ENCODE results near the gene NDUFA12.

The NDUFA12 gene
- 21.9 to 68.1 (median 53.6) reads per million in 9 experiments for total RNA-seq

DNA sequence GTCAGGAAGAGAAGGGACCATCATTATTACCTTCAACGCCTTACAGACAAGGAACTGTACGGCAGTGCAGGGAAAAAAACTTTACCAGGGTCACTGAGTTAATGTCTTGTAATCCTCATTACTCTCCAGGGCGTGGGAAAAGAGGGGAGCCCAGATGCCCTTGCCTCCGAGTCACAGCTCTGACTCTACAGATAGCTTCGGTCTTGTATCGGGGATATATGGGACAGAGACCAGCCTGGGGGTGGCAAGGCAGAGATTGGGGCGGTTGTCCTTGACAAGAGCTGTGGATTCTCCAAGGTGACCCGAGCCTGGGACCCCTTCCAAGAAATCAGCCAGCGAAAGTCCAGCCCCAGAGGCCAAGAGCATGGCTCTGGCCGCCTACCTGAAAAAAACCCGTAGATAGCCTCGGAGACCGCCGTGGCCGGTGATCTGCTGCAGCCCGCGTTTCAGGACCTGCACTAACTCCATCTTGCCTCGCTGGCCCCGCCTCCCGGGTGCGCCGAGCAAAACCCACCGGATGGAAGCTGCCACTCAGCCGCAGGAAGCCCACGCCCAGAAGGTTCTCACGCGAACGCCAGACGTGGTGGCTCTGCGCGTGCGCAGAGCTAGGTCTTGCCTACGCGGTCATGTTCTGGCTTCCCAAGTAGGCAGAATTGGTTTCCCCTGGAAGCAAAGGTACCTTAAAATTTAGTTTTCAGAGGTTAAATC is at the start of gene NDUFA12:
TSS of gene NDUFA12 (minus strand) at position 485 of the 708 bp plus-strand sequence. CDS start at position 468, 17 bp downstream.
- Mint-ChIP-seq H3K4me3 (peak within 1 kb of the TSS; percentile 89 to 93), H3K9me3 (peaks cover 0 to 6% of the 10 kb centered on the region in 2 donors), H3K4me1 (ENCODE audit: low read depth in 2 of 2) (peaks cover 25 to 33% of the 10 kb centered on the region in 2 donors), H3K27me3 (no peaks in the 10 kb centered on the region), H3K27ac (peak within 1 kb of the TSS; percentile 92 to 93), H3K36me3 (ENCODE audit: insufficient read depth) (peaks cover 40% of the 10 kb centered on the region)
- ATAC-seq (replicated peaks), result peak; percentile 99
- peak; percentile 90 for DNase-seq

DNA sequence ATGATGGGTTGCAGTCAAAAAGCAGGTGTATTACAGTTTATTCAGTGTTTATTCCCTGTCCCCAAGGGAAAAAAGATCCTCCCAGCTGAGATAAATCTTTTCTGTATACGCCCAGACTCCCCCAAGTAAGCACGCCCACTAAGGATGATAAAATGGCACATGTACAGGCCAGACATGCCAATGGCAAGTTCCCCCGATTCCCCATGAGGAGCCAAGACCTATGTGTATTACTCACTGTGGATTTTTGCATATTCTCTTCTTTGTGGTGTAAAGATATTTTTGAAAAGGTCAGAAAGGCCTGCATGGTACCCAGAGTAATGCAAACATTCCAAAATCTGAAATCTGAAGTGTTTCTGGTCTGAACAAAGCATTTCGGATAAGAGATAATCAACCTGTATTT is 47.7 kb upstream of the NDUFA12 start:
- Mint-ChIP-seq H3K4me1 (ENCODE audit: low read depth in 2 of 2) (no peaks in the 10 kb centered on the region), H3K4me3 (no peak overlapping the region), H3K9me3 (no peaks in the 10 kb centered on the region), H3K27me3 (no peaks in the 10 kb centered on the region), H3K27ac (no peak overlapping the region), H3K36me3 (ENCODE audit: insufficient read depth) (peaks cover 73% of the 10 kb centered on the region)
- ATAC-seq (replicated peaks) (no peak), DNase-seq (no peak)

DNA sequence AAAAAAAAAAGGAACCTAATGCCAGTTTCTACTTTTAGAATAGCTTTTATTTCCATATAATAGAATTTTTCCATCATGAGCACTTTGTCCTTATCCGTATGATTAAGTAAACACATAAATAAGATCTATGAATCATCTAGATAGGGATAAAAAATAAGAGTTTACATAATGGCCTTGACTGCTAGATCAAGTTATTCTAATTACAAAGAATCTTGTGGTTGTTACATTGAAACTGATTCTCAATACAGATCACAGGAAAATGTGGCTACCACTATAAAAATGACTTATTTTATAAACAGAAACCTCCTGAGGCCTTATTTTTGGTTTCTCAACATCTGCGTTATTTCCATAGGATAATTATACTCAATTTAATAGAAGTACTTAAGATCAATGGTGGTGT is 34.4 kb upstream of the NDUFA12 start:
- H3K27me3 Mint-ChIP-seq, result no peaks in the 10 kb centered on the region

DNA sequence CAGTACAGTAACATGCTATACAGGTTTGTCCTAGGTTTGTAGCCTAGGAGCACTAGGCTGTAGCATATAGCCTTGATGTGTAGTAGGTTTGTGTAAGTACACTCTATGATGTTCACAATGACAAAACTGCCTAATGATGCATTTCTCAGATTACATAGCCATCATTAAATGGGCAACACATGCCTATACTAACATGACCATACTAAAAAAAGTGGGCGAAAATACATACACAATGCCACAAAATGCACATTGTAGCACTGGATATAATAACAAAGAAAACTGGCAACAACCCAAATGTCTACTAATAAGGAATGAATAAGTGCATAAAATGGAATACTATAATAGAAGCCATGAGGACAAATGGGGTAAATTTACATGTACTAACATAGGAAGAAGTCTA is 31.3 kb upstream of the NDUFA12 start:
- no peak for DNase-seq
- Mint-ChIP-seq H3K9me3 (no peaks in the 10 kb centered on the region), H3K4me1 (ENCODE audit: low read depth in 2 of 2) (peaks cover 11 to 12% of the 10 kb centered on the region in 2 donors), H3K27me3 (no peaks in the 10 kb centered on the region), H3K4me3 (no peak overlapping the region), H3K27ac (peak overlapping the region in 1 of 2 donors; percentile 83), H3K36me3 (ENCODE audit: insufficient read depth) (peaks cover 29% of the 10 kb centered on the region)
- no peak for ATAC-seq (replicated peaks)

More for the DNA sequence above, 34.4 kb upstream of the NDUFA12 start:
- H3K4me1 Mint-ChIP-seq (ENCODE audit: low read depth in 2 of 2), result peaks cover 12 to 20% of the 10 kb centered on the region in 2 donors
- H3K36me3 Mint-ChIP-seq (ENCODE audit: insufficient read depth), result peaks cover 25% of the 10 kb centered on the region
- no peak overlapping the region for H3K4me3 Mint-ChIP-seq
- ATAC-seq (replicated peaks), result no peak
- H3K27ac Mint-ChIP-seq, result no peak overlapping the region
- no peak for DNase-seq
- H3K9me3 Mint-ChIP-seq, result no peaks in the 10 kb centered on the region

DNA sequence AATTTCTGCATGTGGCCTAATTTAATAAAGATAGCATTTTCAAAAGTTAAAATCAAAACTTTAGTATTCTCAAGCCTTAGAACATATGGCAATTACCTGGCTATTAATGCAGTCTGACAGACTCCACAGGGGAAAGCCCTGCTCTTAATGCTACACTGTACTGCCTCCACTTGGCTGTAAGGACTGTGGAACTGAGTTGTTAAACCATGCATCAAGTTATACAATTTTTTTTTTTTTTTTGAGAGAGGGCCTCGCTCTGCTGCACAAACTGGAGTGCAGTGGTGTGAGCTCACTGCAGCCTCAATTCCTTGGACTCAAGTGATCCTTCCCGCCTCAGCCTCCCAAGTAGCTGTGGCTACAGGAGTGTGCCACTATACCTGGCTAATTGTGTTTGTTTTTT is 19.0 kb upstream of the NDUFA12 start:
- ATAC-seq (replicated peaks) (no peak), DNase-seq (no peak)
- Mint-ChIP-seq H3K36me3 (ENCODE audit: insufficient read depth) (peaks cover 24% of the 10 kb centered on the region), H3K9me3 (no peaks in the 10 kb centered on the region), H3K27ac (no peak overlapping the region), H3K27me3 (no peaks in the 10 kb centered on the region), H3K4me3 (no peak overlapping the region), H3K4me1 (ENCODE audit: low read depth in 2 of 2) (no peaks in the 10 kb centered on the region)

DNA sequence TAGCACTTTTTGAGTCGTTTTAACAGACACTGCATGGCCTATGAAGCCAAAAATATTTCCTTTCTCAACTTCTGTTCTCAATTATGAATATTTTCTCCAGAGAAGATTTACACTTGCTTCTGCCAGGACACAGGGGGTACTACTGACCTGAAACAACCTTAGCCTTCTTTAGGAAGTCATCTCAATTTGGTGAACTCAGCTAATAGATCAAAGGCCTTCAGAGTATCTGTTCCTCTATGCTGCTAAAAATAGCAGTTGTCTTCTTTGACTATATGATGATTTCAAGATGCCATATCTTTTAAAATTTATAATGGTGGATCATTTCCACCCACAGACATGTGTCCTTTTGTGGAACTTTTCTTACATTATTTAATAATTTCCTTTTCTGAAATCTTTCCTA is 14.0 kb upstream of the NDUFA12 start:
- H3K4me3 Mint-ChIP-seq, result no peak overlapping the region
- DNase-seq (no peak), ATAC-seq (replicated peaks) (no peak)
- no peaks in the 10 kb centered on the region for H3K4me1 Mint-ChIP-seq (ENCODE audit: low read depth in 2 of 2)
- no peaks in the 10 kb centered on the region for H3K27me3 Mint-ChIP-seq
- no peak overlapping the region for H3K27ac Mint-ChIP-seq
- peaks cover 12% of the 10 kb centered on the region for H3K36me3 Mint-ChIP-seq (ENCODE audit: insufficient read depth)
- peaks cover 0 to 4% of the 10 kb centered on the region in 2 donors for H3K9me3 Mint-ChIP-seq

DNA sequence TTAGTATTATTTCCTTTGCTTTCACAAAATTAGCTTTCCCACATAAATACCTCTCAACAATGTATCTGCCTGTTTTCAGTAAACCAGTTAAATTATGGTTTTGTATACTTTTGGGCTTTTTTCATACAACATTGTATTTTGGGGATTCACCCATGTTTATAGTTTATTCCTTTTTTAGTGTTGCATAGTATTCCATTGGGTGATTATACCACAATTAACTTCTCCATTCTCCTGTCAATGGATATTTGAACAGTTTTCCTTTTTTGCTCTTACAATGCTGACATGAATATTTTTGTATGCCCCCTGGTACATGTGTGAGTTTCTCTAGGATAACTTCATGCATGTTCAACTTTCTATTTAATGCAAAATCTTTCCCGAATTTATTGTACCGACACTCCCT is 12.6 kb upstream of the NDUFA12 start:
- Mint-ChIP-seq H3K27ac (no peak overlapping the region), H3K27me3 (no peaks in the 10 kb centered on the region), H3K4me1 (ENCODE audit: low read depth in 2 of 2) (no peaks in the 10 kb centered on the region), H3K4me3 (no peak overlapping the region), H3K36me3 (ENCODE audit: insufficient read depth) (peaks cover 5% of the 10 kb centered on the region), H3K9me3 (peaks cover 0 to 4% of the 10 kb centered on the region in 2 donors)
- no peak for ATAC-seq (replicated peaks)
- DNase-seq, result no peak

DNA sequence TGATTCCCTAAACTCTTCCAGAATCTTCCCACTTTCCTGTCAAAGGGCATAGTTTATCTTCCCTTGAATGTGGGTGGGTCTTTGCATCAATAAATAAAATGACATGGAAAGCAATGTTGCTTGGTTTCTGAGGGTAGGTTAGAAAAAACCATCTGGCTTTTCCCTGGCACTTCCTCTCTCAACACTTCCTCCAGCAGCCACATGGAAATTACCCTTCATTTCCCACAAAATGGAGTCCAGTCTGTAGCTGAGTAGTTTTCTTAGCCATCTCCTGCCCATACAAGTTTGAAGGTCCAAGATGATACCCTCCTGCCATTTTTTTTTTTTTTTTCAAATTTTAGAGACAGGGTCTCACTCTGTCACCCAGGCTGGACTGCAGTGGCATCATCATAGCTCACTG is 11.1 kb upstream of the NDUFA12 start:
- H3K27ac Mint-ChIP-seq, result no peak overlapping the region
- H3K27me3 Mint-ChIP-seq, result no peaks in the 10 kb centered on the region
- no peaks in the 10 kb centered on the region for H3K4me1 Mint-ChIP-seq (ENCODE audit: low read depth in 2 of 2)
- no peak overlapping the region for H3K4me3 Mint-ChIP-seq
- no peak for DNase-seq
- peaks cover 0 to 4% of the 10 kb centered on the region in 2 donors for H3K9me3 Mint-ChIP-seq
- peaks cover 2% of the 10 kb centered on the region for H3K36me3 Mint-ChIP-seq (ENCODE audit: insufficient read depth)
- no peak for ATAC-seq (replicated peaks)

DNA sequence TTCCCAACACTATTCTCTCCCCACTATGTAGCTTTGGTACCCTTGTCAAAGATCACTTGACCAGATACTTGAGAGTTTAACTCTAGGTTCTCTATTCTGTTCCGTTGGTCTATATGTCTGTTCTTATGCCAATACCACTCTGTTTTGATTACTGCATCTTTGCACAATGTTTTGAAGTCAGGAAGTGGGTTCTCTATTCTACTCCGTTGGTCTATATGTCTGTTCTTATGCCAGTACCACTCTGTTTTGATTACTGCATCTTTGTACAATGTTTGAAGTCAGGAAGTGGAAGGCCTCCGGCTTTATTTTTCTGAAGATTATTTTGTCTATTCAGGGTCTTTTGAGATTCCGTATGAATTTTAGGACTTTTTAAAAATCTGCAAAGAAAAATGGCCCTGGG is 2.7 kb upstream of the NDUFA12 start:
- no peak overlapping the region for H3K27ac Mint-ChIP-seq
- H3K4me1 Mint-ChIP-seq (ENCODE audit: low read depth in 2 of 2), result peaks cover 7 to 13% of the 10 kb centered on the region in 2 donors
- peaks cover 0 to 6% of the 10 kb centered on the region in 2 donors for H3K9me3 Mint-ChIP-seq
- no peaks in the 10 kb centered on the region for H3K27me3 Mint-ChIP-seq
- peaks cover 31% of the 10 kb centered on the region for H3K36me3 Mint-ChIP-seq (ENCODE audit: insufficient read depth)
- no peak overlapping the region for H3K4me3 Mint-ChIP-seq
- ATAC-seq (replicated peaks) (no peak), DNase-seq (no peak)

DNA sequence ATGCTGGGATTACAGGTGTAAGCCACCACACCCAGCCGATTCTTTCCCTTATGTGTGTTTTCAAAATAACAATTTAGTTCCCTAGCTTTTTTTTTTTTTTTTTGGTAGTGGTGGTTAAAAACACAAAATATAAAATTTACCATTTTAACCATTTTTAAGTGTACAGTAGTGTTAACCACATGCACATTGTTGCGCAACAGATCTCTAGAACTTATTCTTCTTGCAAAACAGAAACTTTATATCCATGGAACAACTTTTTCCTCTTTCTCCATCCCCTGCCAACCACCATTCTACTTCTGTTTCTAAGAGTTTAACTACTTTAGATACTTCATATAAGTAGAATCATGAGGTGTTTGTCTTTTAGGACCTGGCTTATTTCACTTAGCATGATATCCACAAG is 1.1 kb upstream of the NDUFA12 start:
- Mint-ChIP-seq H3K4me1 (ENCODE audit: low read depth in 2 of 2) (peaks cover 13 to 21% of the 10 kb centered on the region in 2 donors), H3K27ac (peak overlapping the region in 1 of 2 donors; percentile 92), H3K9me3 (peaks cover 0 to 6% of the 10 kb centered on the region in 2 donors), H3K4me3 (peak overlapping the region; percentile 57 to 89), H3K36me3 (ENCODE audit: insufficient read depth) (peaks cover 40% of the 10 kb centered on the region), H3K27me3 (no peaks in the 10 kb centered on the region)
- ATAC-seq (replicated peaks), result no peak
- no peak for DNase-seq

DNA sequence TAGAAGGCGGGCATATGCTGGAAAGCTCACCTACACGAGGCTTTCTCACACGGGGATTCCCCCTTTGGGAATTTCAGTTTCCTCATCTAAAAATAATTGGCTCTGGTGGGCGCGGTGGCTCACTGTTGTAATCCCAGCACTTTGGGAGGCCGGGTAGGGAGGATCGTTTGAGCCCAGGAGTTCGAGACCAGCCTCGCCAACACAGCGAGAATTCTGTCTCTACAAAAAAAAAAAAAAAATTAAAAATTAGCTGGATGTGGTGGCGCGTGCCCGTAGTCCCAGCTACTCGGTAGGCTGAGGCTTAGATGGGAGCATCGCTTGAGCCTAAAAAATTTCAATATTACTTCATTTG is 400 bp upstream of the NDUFA12 start:
- Mint-ChIP-seq H3K27ac (peak overlapping the region; percentile 92 to 93), H3K9me3 (peaks cover 0 to 6% of the 10 kb centered on the region in 2 donors), H3K4me1 (ENCODE audit: low read depth in 2 of 2) (peaks cover 20 to 28% of the 10 kb centered on the region in 2 donors), H3K36me3 (ENCODE audit: insufficient read depth) (peaks cover 40% of the 10 kb centered on the region), H3K27me3 (no peaks in the 10 kb centered on the region), H3K4me3 (peak overlapping the region; percentile 89 to 93)
- ATAC-seq (replicated peaks) (no peak), DNase-seq (no peak)

DNA sequence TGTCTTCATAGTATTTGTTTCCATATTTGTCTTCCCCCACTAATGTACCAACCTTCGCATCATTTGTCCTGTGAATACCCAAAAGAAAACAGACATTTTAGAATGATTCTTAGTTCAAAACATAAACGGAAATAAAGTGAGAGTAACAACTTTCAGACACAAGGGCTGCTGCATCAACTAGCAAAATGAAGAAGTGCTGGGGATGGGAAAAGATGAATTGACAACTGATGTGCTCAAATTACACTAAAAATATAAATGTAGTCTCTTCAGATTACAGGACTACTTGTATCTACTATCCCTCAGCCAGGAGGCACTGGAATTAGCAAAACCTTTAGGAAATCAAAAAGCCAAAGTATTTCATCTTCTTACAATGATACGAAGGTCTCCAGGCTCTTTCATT is 743 bp downstream of the NDUFA12 start:
- Mint-ChIP-seq H3K36me3 (ENCODE audit: insufficient read depth) (peaks cover 40% of the 10 kb centered on the region), H3K4me1 (ENCODE audit: low read depth in 2 of 2) (peaks cover 27 to 37% of the 10 kb centered on the region in 2 donors), H3K27me3 (no peaks in the 10 kb centered on the region), H3K9me3 (peaks cover 0 to 6% of the 10 kb centered on the region in 2 donors), H3K4me3 (peak overlapping the region; percentile 89 to 93), H3K27ac (peak overlapping the region; percentile 92 to 93)
- ATAC-seq (replicated peaks) (no peak), DNase-seq (no peak)

DNA sequence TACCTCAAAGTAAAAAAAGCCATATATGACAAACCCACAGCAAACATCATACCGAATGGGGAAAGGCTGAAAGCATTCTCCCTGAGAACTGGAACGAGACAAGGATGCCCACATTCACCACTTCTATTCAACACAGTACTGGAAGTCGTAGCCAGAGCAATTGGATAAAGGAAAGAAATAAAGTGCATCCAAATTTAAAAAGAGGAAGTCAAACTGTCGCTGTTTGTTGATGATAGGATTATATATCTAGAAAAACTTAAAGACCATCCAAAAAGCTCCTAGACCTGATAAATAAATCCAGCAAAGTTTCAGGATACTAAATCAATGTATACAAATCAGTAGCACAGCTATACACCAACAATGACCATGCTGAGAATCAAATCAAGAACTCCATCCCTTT is 5.2 kb downstream of the NDUFA12 start:
- Mint-ChIP-seq H3K27me3 (no peaks in the 10 kb centered on the region), H3K4me3 (peak overlapping the region in 1 of 2 donors; percentile 23), H3K4me1 (ENCODE audit: low read depth in 2 of 2) (peaks cover 28 to 36% of the 10 kb centered on the region in 2 donors), H3K27ac (no peak overlapping the region), H3K36me3 (ENCODE audit: insufficient read depth) (peaks cover 48% of the 10 kb centered on the region), H3K9me3 (no peaks in the 10 kb centered on the region)
- DNase-seq (no peak), ATAC-seq (replicated peaks) (no peak)

DNA sequence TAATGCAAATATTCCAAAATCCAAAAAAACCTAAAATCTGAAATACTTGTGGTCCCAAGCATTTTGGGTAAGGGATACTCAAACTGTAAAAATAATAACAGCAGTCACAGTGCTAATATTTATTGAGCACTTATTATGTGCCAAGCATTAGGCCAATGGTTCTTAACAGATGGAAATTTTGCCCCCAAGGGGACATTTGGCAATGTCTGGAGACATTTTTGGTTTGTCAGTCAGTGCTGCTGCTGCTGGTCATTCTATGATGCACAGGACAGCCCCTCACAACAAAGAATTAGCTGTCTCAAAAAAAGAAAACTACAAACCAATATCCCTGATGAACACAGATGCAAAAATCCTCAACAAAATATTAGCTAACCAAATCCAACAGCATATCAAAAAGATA is 5.8 kb downstream of the NDUFA12 start:
- Mint-ChIP-seq H3K4me1 (ENCODE audit: low read depth in 2 of 2) (peaks cover 27 to 32% of the 10 kb centered on the region in 2 donors), H3K27me3 (no peaks in the 10 kb centered on the region), H3K36me3 (ENCODE audit: insufficient read depth) (peaks cover 48% of the 10 kb centered on the region), H3K9me3 (no peaks in the 10 kb centered on the region), H3K27ac (no peak overlapping the region), H3K4me3 (no peak overlapping the region)
- ATAC-seq (replicated peaks), result no peak
- DNase-seq, result no peak
